Ascending aorta (tissue), 2 donors: ENCODE measurements around the gene TMPRSS6. TPM values are rescaled to one million over a fixed set of nuclear protein-coding genes. Genes with fewer than 3 reads are reported as not detected.

Experiments
- DNase-seq, 2 donors: peaks; one replicate each; pipeline ENCODE4 v3.0.0-alpha.2; 2019; ENCODE audit warnings: low spot score in 2 of 2
- H3K27ac ChIP-seq, 2 donors: fragments of 200-600 bp; sonication (generic); one replicate each; pipeline ENCODE4 v1.5.1; 2016 to 2017; ENCODE audit warnings: mild to moderate bottlenecking in 1 of 2
- H3K27me3 ChIP-seq: fragments of 200-600 bp; sonication (generic); one replicate; pipeline ENCODE4 v1.5.1; 2017
- H3K36me3 ChIP-seq, 2 donors: fragments of 200-600 bp; sonication (generic); one replicate each; pipeline ENCODE4 v1.5.1; 2016
- H3K4me1 ChIP-seq, 2 donors: fragments of 200-600 bp; sonication (generic); one replicate each; pipeline ENCODE4 v1.5.1; 2016 to 2017; ENCODE audit warnings: mild to moderate bottlenecking in 1 of 2
- H3K4me3 ChIP-seq, 2 donors: fragments of 200-600 bp; sonication (generic); one replicate each; pipeline ENCODE4 v1.5.1; 2016 to 2017; ENCODE audit warnings: mild to moderate bottlenecking in 1 of 2
- H3K9me3 ChIP-seq, 2 donors: fragments of 200-600 bp; sonication (generic); one replicate each; pipeline ENCODE4 v1.5.1; 2016
- intact Hi-C: fragments of 100-400 bp; cut with DNase I; formaldehyde crosslinking; loops from one replicate; pipeline ENCODE4 v1.15.1; 2023
- total RNA-seq: library from RNA; depleted of rRNA; stranded (reverse); fragments of >200 nt; gene quantifications from one replicate; pipeline ENCODE4 v1.1.0, GENCODE V29; 2016
- TF ChIP-seq, protein P1 (sequence below), 3 experiments: fragments of 200-600 bp in 2 of 3; fragments of 450-650 bp in 1 of 3; sonication (generic) in 2 of 3; IDR thresholded peaks; one replicate each; pipeline ENCODE4 v1.5.1; 2016 to 2019; ENCODE audit warnings: antibody characterized with exemption in 3 of 3, mild to moderate bottlenecking in 1 of 3, moderate library complexity in 1 of 3

TMPRSS6 gene
- total RNA-seq, 1 donor from 2014 or later: not detected

DNA sequence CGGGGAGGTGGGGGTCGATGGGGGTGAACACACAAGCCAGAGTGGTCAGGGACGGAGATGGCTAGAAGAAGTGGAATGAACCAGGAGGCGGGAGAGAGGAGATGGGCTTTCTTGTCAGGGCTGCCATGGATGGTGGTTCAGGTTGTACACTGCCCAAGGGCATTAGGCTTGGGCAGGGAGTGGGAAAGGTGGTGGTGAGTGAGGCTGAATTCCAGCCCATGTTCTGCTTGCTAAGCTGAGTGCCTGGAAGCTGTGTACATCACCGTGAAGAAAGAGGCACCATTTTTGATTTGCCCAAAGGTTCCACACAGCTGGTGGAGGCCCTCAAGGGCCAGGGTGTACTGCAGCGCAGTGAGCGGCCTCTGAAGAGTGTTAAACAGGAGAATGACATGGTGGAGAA lies 23.3 kb upstream of the TMPRSS6 start:
- DNase-seq: no peak

DNA sequence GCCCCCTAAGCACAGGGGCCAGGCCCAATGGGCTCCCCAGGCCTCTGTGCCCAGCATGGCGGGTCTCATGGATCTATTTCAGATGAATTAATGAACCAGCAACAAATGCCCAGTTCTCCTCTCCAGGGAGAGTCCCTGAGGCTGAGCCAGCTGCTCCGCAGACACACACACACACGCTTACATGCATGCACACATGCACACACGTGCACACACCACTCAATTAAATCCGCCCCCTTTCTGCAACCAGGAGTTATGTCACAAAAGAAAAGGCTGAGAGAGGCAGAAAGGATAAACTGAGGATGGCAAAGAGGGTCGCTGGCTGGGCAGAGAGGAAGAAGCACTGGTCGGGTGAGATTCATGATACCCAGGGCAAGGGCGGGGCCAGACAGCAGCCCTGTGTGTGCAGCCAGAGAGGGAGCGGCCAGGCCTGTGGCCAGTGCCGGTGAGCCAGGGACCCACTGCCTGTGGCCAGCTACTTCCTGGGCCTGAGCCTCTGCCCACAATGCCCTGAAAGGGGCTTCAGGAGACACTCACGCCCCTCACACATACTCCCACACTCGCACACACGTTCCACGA lies 20.4 kb upstream of the TMPRSS6 start:
- intact Hi-C loops: no loop called here
- TF ChIP-seq, protein P1, sequence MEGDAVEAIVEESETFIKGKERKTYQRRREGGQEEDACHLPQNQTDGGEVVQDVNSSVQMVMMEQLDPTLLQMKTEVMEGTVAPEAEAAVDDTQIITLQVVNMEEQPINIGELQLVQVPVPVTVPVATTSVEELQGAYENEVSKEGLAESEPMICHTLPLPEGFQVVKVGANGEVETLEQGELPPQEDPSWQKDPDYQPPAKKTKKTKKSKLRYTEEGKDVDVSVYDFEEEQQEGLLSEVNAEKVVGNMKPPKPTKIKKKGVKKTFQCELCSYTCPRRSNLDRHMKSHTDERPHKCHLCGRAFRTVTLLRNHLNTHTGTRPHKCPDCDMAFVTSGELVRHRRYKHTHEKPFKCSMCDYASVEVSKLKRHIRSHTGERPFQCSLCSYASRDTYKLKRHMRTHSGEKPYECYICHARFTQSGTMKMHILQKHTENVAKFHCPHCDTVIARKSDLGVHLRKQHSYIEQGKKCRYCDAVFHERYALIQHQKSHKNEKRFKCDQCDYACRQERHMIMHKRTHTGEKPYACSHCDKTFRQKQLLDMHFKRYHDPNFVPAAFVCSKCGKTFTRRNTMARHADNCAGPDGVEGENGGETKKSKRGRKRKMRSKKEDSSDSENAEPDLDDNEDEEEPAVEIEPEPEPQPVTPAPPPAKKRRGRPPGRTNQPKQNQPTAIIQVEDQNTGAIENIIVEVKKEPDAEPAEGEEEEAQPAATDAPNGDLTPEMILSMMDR (IDR thresholded peaks at IDR 0.05): no peak

More for the DNA sequence above, 23.3 kb upstream of the TMPRSS6 start:
- Histone ChIP-seq H3K27me3 (no peaks in the 10 kb centered on the region), H3K9me3 (no peaks in the 10 kb centered on the region), H3K4me3 (no peak overlapping the region), H3K36me3 (no peaks in the 10 kb centered on the region), H3K27ac (no peak overlapping the region), H3K4me1 (no peaks in the 10 kb centered on the region)
- TF ChIP-seq, protein P1 (IDR thresholded peaks at IDR 0.05): no peak
- intact Hi-C loops: no loop called here

DNA sequence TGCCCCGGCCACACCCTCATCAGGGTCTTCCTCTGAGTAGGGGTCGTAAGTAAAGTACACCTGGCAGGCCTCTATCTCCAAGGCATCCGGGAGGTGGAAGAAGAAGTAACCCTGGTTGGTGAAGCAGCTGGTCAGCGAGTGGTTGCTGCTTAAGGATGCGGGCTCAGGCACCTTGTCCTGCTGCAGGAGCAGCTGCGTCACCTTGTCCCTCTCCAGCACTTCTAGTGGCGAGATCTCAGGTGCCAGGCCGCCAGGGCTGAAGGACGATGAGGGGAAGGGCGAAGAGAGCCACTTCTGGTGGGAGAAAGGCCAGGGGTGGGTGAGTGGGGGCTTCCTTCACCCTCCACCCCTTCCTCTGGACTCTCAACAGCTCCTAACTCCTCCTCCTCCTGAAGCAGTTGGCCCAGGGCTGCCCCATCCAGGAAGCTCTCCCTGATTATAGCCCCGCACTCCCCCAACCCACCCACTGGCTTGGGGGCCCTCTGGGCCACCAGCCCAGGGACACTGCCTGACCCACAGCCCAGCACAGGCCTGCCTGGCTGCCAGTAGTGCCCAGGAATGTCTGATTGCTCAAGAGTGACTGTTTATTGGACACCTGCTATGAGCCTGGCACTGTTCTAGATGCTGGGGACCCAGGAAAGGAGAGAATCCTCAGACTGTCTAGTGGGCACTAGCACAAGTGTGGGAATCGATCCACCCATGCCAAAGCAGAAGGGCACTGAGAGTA lies 19.2 kb upstream of the TMPRSS6 start:
- Histone ChIP-seq H3K4me1 (no peaks in the 10 kb centered on the region), H3K36me3 (no peaks in the 10 kb centered on the region), H3K27ac (no peak overlapping the region), H3K4me3 (no peak overlapping the region), H3K27me3 (no peaks in the 10 kb centered on the region), H3K9me3 (no peaks in the 10 kb centered on the region)
- intact Hi-C loops: no loop called here
- TF ChIP-seq, protein P1 (IDR thresholded peaks at IDR 0.05): no peak
- DNase-seq: no peak

More for the DNA sequence above, 20.4 kb upstream of the TMPRSS6 start:
- Histone ChIP-seq H3K36me3 (no peaks in the 10 kb centered on the region), H3K9me3 (no peaks in the 10 kb centered on the region), H3K27ac (no peak overlapping the region), H3K4me1 (no peaks in the 10 kb centered on the region), H3K4me3 (no peak overlapping the region), H3K27me3 (no peaks in the 10 kb centered on the region)
- DNase-seq: no peak

DNA sequence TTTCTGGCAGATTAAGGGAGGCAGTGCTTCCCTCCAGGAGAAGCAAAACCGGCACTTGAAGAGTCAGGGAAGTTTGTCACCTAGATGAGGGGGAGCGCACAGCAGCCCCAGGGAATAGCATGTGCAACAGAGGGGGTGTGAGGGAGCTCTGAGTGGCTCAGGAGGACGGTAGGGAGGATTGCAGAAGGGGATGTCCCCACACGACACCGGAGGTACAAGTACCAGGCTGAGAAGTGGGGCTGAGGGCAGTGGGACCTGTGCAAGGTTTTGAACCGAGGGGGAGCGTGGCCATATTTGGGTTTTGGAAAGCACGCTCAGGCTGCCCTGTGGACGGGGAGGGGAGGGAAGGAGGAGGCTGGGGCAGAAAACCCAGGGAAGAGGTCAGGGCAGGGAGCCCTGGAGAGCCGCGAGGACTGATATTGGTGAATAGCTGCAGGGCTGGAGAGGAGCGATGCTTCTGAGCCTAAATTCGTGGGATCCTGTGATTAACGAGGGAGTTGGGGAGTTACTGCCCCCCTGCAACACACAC lies 17.9 kb upstream of the TMPRSS6 start:
- Histone ChIP-seq H3K36me3 (no peaks in the 10 kb centered on the region), H3K27ac (no peak overlapping the region), H3K4me3 (no peak overlapping the region), H3K27me3 (no peaks in the 10 kb centered on the region), H3K4me1 (no peaks in the 10 kb centered on the region), H3K9me3 (no peaks in the 10 kb centered on the region)
- DNase-seq: no peak
- TF ChIP-seq, protein P1 (IDR thresholded peaks at IDR 0.05): no peak
- intact Hi-C loops: no loop called here

DNA sequence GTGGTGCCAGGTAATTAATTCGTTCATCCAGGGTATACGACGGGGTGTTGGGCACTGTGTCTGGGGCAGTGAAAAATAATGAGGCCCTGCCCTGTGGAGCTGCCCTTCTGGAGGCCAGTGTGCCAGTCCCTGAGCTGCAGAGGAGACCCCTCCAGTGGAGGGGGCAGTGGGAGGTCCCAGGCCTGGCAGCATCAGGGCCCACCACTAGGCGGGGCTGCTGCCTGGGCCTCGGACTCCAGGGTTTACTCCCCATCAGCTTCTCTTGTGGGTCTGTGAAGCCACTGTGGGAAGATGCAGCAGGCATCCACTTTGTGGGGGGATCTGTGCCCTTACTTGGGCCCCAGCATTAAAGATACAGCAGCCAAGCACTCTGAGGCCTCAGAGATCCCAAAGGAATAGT lies 17.4 kb upstream of the TMPRSS6 start:
- intact Hi-C loops: no loop called here
- no peaks in the 10 kb centered on the region for H3K9me3 ChIP-seq
- H3K36me3 ChIP-seq: no peaks in the 10 kb centered on the region
- TF ChIP-seq, protein P1 (IDR thresholded peaks at IDR 0.05): no peak
- DNase-seq: no peak
- H3K27ac ChIP-seq: no peak overlapping the region
- no peak overlapping the region for H3K4me3 ChIP-seq
- H3K4me1 ChIP-seq: no peaks in the 10 kb centered on the region
- no peaks in the 10 kb centered on the region for H3K27me3 ChIP-seq
